Mammary epithelial cell (primary cell): Measurements from ENCODE around the gene DKK3.

ENCODE experiments used
- CTCF ChIP-seq, 2 donors: IDR thresholded peaks in 1 of 2; conservative IDR thresholded peaks in 1 of 2; 2 replicates each; pipeline ENCODE4 v1.5.1; 2011 to 2012; ENCODE audit warnings: inconsistent platforms in 2 of 2, low read length in 2 of 2, mild to moderate bottlenecking in 2 of 2, control low read depth in 1 of 2, low read depth in 1 of 2; ENCODE audit not compliant: insufficient read depth in 1 of 2; ENCODE audit errors: extremely low read depth in 1 of 2
- EZH2 ChIP-seq: IDR thresholded peaks from 2 replicates; pipeline ENCODE4 v1.6.1; 2012; ENCODE audit warnings: low read length, inconsistent platforms, borderline replicate concordance

DNA sequence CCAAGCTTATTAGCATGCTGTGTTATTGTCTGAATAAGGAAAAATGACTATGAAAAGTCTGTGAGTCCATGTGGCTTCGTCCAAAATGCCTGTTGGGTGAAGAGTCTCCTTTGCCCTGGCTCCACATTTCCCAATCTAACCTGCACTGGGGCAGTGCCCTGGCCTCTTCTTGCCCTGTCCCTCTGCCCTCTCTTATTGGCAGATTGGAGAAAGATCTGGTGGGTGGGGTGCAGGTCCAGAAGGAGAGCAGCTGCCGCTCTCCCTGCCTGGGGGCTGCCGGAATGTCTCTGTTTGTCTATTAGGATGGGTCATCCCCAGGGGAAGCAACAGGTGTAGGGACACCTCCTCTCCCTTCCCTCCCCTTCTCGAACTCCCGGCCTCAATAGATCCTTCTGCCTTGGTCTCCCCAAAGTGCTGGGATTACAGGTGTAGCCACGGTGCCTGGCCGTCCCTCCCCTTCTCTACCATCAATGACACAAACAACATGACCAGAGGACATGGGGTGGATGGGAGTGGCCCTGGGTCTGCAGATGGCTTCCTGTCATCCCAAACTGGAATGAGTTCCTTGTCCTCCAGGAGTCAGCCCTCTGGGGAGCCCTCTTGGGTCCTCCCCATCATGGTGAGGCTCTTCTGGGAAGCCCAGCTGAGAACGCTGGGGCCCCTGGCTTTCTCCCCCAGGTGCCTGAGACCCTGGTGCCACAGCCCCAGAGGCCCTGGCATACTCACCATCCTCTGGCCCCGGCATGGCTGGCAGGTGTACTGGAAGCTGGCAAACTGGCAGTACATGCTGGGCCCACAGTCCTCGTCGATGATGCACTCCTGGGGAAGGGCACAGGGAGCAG is 40.5 kb downstream of the DKK3 start:
- TF ChIP-seq CTCF (conservative IDR thresholded peaks at IDR 0.05 in 1 of 2, IDR thresholded peaks at IDR 0.05 in 1 of 2; ENCODE audit: extremely low read depth in 1 of 2, insufficient read depth in 1 of 2, low read depth in 1 of 2, low read length in 2 of 2) (no peak), EZH2 (no peak)
